Measurements from ENCODE around the gene NAV1. TPM values are rescaled to one million over a fixed set of nuclear protein-coding genes. Genes with fewer than 3 reads are reported as not detected.
"Not testable (repeated sequence)": the region's sequence is repeated elsewhere in the genome, so short reads cannot be mapped to it uniquely, and the experiment has no call there.

NAV1 gene, protein sequence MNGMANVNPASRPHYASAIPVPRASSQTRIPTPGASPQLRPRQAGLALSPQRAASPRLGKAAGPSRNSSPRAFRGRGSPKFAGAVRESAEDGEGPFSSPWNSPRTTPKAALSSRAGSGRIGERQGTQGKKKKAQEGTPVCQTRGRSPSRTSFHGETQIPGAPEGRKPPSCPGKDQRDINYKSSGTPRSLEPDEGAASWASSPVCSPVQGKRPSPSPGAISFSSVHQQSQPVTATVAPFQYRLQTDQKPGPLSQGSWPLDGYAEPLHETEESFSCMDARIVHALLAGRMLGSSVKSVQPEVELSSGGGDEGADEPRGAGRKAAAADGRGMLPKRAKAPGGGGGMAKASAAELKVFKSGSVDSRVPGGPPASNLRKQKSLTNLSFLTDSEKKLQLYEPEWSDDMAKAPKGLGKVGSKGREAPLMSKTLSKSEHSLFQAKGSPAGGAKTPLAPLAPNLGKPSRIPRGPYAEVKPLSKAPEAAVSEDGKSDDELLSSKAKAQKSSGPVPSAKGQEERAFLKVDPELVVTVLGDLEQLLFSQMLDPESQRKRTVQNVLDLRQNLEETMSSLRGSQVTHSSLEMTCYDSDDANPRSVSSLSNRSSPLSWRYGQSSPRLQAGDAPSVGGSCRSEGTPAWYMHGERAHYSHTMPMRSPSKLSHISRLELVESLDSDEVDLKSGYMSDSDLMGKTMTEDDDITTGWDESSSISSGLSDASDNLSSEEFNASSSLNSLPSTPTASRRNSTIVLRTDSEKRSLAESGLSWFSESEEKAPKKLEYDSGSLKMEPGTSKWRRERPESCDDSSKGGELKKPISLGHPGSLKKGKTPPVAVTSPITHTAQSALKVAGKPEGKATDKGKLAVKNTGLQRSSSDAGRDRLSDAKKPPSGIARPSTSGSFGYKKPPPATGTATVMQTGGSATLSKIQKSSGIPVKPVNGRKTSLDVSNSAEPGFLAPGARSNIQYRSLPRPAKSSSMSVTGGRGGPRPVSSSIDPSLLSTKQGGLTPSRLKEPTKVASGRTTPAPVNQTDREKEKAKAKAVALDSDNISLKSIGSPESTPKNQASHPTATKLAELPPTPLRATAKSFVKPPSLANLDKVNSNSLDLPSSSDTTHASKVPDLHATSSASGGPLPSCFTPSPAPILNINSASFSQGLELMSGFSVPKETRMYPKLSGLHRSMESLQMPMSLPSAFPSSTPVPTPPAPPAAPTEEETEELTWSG (N-terminal part only)
- 0.83 and 2.9 TPM in 2 replicates for total RNA-seq (2014; rRNA removed; shearing (Covaris generic); ENCODE audit: low replicate concordance)

DNA sequence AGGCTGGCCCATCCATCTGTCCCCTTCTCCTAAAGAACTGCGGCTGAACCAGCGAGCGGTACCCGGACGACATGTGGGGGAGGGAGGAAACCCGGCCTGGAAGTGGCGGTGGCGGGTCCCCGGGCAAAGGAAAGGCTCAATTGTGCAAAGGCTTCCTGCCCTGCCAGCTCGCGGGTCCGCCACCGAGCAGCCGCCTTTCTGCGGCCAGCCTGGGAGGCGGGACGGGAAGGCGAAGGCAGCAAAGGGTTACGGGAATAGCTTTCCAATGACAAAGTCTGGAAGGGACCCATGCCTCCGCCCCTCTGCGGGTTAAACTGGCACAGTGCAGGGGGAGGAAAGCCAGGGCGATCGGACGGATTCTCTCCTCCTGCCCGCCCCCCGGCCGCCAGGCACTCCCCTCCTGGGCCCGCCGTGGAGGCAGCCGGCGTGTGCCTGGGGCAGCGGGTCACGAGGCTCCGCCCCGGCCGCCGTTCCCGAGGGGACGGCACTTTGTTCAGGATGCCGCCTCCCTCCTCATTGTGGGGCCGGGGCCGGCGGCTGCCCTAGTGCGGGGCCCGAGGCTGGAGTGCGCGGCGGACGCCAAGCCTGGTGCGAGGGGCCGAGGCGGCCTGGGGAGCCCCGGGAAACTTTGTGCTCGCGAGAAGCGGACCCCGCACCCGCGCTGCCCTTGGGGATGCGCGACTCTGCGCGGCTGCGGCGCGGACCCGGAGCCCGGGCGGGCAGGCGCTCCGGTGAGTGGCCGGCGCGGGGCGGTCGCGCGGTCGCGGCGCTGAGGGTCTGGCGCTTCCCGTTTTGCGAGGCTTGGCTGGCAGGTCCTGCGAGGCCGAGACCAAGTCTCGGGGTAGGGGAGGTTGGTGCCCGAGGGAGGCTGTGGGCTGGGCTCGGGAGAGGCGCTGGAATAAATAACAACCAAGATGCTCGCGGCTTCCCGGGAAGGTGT, at the start of gene NAV1:
Gene NAV1 (plus strand): TSS at position 516 of the 940 bp plus-strand sequence. CDS start 83,758 bp downstream, outside the sequence.
- no peak for DNase-seq
- Histone ChIP-seq H3K4me3 (ENCODE audit: low read length) (no peak within 1 kb of the TSS), H3K9me3 (ENCODE audit: low read length) (no peaks in the 10 kb centered on the region), H3K79me2 (ENCODE audit: low read length) (no peaks in the 10 kb centered on the region), H2AFZ (ENCODE audit: low read length) (no peak within 1 kb of the TSS), H3K4me2 (ENCODE audit: low read depth, low read length, poor library complexity, severe bottlenecking) (no peak within 1 kb of the TSS), H3K36me3 (ENCODE audit: insufficient read depth, low read length) (no peaks in the 10 kb centered on the region), H3K9ac (ENCODE audit: low read length) (no peak within 1 kb of the TSS), H4K20me1 (ENCODE audit: insufficient read depth, low read depth, low read length) (no peaks in the 10 kb centered on the region), H3K4me1 (ENCODE audit: low read length) (peaks cover 16% of the 10 kb centered on the region), H3K27me3 (ENCODE audit: low read length) (no peaks in the 10 kb centered on the region), H3K27ac (ENCODE audit: low read length) (no peak within 1 kb of the TSS), H3K9me2 (replicated peaks; ENCODE audit: insufficient read depth, low read length) (no peaks in the 10 kb centered on the region)

DNA sequence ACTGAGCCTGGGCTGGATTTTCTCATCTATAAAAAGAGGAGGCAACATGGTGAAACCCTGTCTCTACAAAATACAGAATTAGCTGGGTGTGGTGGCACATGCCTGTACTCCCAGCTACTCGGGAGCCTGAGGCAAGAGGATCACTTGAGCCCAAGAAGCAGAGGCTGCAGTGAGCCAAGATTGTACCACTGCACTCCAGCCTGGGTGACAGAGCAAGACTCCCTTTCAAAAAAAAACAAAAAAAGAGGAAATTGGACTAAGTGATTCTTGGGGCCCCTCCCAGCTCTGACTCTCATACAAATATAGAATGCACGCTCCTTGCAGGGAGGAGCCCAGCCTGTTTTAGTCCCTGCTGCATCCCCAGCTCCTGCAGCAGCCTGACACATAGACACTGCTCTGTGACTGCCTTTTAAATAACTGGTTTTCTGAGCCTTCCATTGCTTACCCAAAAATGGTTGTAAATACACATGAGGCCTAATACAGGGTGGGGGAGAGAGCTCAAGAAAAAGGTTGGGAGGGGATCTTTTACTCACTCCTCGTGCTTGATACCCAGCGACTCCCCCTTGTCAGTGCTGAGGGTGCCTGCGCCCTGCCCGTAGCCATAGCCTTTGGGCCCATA, 49.2 kb upstream of the NAV1 start:
- no peak overlapping the region for H2AFZ ChIP-seq (ENCODE audit: low read length)
- peak; percentile 51 for DNase-seq
- H3K4me1 ChIP-seq (ENCODE audit: low read length): peaks cover 14% of the 10 kb centered on the region
- no peaks in the 10 kb centered on the region for H4K20me1 ChIP-seq (ENCODE audit: insufficient read depth, low read depth, low read length)
- no peak overlapping the region for H3K27ac ChIP-seq (ENCODE audit: low read length)
- H3K9me2 ChIP-seq (replicated peaks; ENCODE audit: insufficient read depth, low read length): no peaks in the 10 kb centered on the region
- no peaks in the 10 kb centered on the region for H3K79me2 ChIP-seq (ENCODE audit: low read length)
- no peaks in the 10 kb centered on the region for H3K9me3 ChIP-seq (ENCODE audit: low read length)
- no peak overlapping the region for H3K9ac ChIP-seq (ENCODE audit: low read length)
- H3K27me3 ChIP-seq (ENCODE audit: low read length): no peaks in the 10 kb centered on the region
- H3K4me2 ChIP-seq (ENCODE audit: low read depth, low read length, poor library complexity, severe bottlenecking): no peak overlapping the region
- peaks cover 10% of the 10 kb centered on the region; the same call in 1 of the 2 replicates for H3K36me3 ChIP-seq (ENCODE audit: insufficient read depth, low read length)
- no peak overlapping the region for H3K4me3 ChIP-seq (ENCODE audit: low read length)

DNA sequence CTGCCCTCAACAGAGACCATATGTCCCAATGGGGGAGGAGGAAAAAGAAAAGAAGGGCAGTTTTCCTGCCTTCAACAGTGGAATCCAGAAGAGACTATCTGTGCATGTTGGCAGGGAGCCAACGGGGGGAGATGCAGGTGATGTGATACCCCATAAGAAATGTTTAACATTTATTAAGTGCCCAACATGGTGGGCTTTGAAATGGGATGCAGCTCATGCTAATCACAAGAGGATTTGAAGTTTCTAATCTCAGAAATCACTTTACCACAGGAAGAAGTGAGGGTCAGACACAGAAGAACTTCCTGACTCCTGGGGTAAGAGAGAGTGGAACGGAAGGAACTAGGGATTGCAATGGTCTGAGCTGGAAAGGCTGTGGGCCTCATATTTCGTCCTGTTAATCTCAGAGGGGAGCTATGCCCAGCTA, 48.2 kb upstream of the NAV1 start:
- H3K4me1 ChIP-seq (ENCODE audit: low read length): peaks cover 14% of the 10 kb centered on the region

DNA sequence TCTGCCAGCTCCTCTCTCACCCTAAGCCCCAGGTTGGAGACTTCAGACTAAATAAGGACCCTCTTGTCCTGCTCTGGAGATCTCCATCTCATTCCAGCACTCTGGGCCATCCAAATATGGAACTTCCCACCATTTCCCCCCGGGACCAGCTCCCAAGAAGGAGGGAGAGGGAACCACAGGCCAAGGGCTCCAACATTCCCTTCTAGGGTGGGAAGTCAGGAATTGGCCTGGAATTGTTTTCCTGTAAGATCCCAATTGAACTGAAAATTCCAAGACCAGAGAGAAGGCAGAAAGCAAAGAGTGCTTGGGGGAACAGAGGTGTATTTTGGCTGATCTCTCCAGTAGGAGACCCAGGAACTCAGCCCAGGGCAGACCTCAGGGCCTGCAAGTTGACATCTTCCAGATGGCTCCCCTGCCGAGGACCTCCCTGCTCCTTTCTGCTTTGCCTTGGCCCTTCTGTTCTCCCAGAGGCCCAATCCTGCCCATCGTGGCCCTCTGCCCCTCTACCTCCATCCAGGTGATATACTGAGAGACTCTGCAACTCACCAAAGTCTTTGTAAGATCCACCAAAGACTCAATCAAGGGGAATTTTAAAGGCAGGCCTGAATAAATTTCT, 46.9 kb upstream of the NAV1 start:
- Histone ChIP-seq H3K9me3 (ENCODE audit: low read length) (no peaks in the 10 kb centered on the region), H3K4me3 (ENCODE audit: low read length) (no peak overlapping the region), H3K9me2 (replicated peaks; ENCODE audit: insufficient read depth, low read length) (no peaks in the 10 kb centered on the region), H2AFZ (ENCODE audit: low read length) (no peak overlapping the region), H3K4me1 (ENCODE audit: low read length) (peaks cover 14% of the 10 kb centered on the region), H3K79me2 (ENCODE audit: low read length) (peaks cover 3% of the 10 kb centered on the region; the same call in 1 of the 2 replicates), H3K4me2 (ENCODE audit: low read depth, low read length, poor library complexity, severe bottlenecking) (no peak overlapping the region), H3K27ac (ENCODE audit: low read length) (no peak overlapping the region), H3K27me3 (ENCODE audit: low read length) (no peaks in the 10 kb centered on the region), H3K9ac (ENCODE audit: low read length) (no peak overlapping the region), H4K20me1 (ENCODE audit: insufficient read depth, low read depth, low read length) (no peaks in the 10 kb centered on the region), H3K36me3 (ENCODE audit: insufficient read depth, low read length) (peaks cover 12% of the 10 kb centered on the region; the same call in 1 of the 2 replicates)
- DNase-seq: no peak

More for the DNA sequence above, 48.2 kb upstream of the NAV1 start:
- no peak overlapping the region for H3K27ac ChIP-seq (ENCODE audit: low read length)
- no peaks in the 10 kb centered on the region for H3K9me2 ChIP-seq (replicated peaks; ENCODE audit: insufficient read depth, low read length)
- H3K9ac ChIP-seq (ENCODE audit: low read length): no peak overlapping the region
- H3K36me3 ChIP-seq (ENCODE audit: insufficient read depth, low read length): peaks cover 12% of the 10 kb centered on the region; the same call in 1 of the 2 replicates
- no peaks in the 10 kb centered on the region for H4K20me1 ChIP-seq (ENCODE audit: insufficient read depth, low read depth, low read length)
- no peak overlapping the region for H3K4me3 ChIP-seq (ENCODE audit: low read length)
- H3K9me3 ChIP-seq (ENCODE audit: low read length): no peaks in the 10 kb centered on the region
- no peaks in the 10 kb centered on the region for H3K27me3 ChIP-seq (ENCODE audit: low read length)
- H2AFZ ChIP-seq (ENCODE audit: low read length): no peak overlapping the region
- H3K4me2 ChIP-seq (ENCODE audit: low read depth, low read length, poor library complexity, severe bottlenecking): no peak overlapping the region
- no peaks in the 10 kb centered on the region for H3K79me2 ChIP-seq (ENCODE audit: low read length)
- no peak for DNase-seq

DNA sequence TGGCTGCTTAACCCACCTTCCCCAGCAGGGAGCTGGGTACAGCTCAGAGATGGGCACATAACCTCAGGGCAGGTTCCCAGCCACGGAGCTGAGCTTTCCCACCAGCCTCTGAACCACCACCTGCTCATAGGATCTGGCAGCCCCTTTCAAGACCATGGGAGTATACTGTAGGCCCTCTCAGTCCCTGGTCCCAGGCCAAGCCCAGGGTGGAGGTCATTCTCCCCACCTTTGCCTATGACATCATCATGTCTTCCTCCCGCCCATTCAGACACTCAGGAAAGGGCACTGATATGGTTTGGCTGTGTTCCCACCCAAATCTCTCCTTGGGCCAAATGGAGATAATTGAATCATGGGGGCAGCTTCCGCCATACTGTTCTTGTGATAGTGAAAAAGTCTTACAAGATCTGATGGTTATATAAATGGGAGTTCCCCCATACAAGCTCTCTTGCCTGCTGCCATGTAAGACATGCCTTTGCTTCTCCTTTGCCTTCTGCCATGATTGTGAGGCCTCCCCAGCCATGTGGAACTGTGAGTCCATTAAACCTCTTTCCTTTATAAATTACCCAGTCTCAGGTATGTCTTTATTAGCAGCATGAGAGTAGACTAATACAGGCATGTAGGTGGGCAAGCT, 45.8 kb upstream of the NAV1 start:
- not testable (repeated sequence) for H2AFZ ChIP-seq (ENCODE audit: low read length); H3K9ac ChIP-seq (ENCODE audit: low read length); H3K27me3 ChIP-seq (ENCODE audit: low read length); H4K20me1 ChIP-seq (ENCODE audit: insufficient read depth, low read depth, low read length); H3K4me2 ChIP-seq (ENCODE audit: low read depth, low read length, poor library complexity, severe bottlenecking); DNase-seq; H3K9me3 ChIP-seq (ENCODE audit: low read length); H3K79me2 ChIP-seq (ENCODE audit: low read length); H3K4me3 ChIP-seq (ENCODE audit: low read length); H3K9me2 ChIP-seq (replicated peaks; ENCODE audit: insufficient read depth, low read length); H3K27ac ChIP-seq (ENCODE audit: low read length)
- Histone ChIP-seq H3K4me1 (ENCODE audit: low read length) (peaks cover 14% of the 10 kb centered on the region), H3K36me3 (ENCODE audit: insufficient read depth, low read length) (peaks cover 12% of the 10 kb centered on the region; the same call in 1 of the 2 replicates)

DNA sequence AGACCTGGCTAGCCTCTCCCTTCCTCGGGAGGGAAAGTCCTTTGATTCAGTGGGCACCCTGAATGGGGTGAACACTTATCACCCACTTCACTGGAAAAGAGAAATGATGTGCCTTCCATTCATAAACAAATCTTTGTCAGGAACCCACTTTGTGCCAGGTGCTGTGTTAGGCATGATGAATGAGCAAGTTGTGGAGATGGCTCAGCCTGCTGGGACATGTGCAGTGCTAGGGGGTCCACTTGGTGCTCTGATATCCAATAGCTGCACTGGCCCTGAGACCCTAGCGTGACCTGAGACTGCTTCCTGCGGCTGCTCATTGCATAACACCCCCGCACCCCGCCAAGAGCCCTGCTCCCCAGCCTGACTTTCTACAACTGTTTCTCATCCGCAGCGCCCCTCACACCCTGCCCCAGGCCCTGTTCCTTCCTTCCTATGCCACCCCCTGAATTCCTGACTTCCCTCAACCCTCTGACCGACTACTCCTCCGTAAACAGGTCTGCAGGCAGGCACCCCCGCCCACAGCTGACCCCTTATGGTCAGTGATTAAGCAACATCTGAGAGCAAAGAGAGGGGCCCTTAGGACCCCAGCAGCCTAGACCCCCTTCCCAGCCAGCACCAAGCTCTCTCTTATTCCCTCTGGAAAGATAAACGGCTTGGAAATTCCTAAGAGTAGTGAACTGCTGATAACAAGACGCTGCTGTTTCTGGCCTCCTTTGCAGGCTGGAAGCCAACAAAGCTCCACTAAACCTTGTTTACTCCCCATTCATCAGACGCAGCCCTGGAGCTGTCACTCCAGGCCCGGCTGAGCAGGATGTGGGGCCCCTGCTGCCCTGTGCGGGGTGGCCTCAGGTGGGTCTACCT, 44.9 kb upstream of the NAV1 start:
- Histone ChIP-seq H3K36me3 (ENCODE audit: insufficient read depth, low read length) (peaks cover 12% of the 10 kb centered on the region; the same call in 1 of the 2 replicates), H3K27me3 (ENCODE audit: low read length) (no peaks in the 10 kb centered on the region), H3K4me2 (ENCODE audit: low read depth, low read length, poor library complexity, severe bottlenecking) (no peak overlapping the region), H3K9me2 (replicated peaks; ENCODE audit: insufficient read depth, low read length) (no peaks in the 10 kb centered on the region), H3K9ac (ENCODE audit: low read length) (no peak overlapping the region), H3K4me1 (ENCODE audit: low read length) (peaks cover 14% of the 10 kb centered on the region), H3K9me3 (ENCODE audit: low read length) (no peaks in the 10 kb centered on the region), H4K20me1 (ENCODE audit: insufficient read depth, low read depth, low read length) (no peaks in the 10 kb centered on the region), H3K79me2 (ENCODE audit: low read length) (peaks cover 13% of the 10 kb centered on the region), H3K4me3 (ENCODE audit: low read length) (no peak overlapping the region), H3K27ac (ENCODE audit: low read length) (no peak overlapping the region), H2AFZ (ENCODE audit: low read length) (no peak overlapping the region)
- DNase-seq: no peak

All from Karpas-422 (cell line).